Measurements from ENCODE around the gene C16orf74.

GRCh38 chr16:85724126-85724879, 26.6 kb downstream of the C16orf74 start:
- TF ChIP-seq ISL1 (CRISPR knock-in tag; IDR thresholded peaks at IDR 0.05) (no peak), BACH2 (CRISPR knock-in tag; IDR thresholded peaks at IDR 0.05; ENCODE audit: borderline replicate concordance) (no peak), TSHZ2 (CRISPR knock-in tag; IDR thresholded peaks at IDR 0.05) (no peak), ZFP30 (CRISPR knock-in tag; IDR thresholded peaks at IDR 0.05) (no peak), TOX (CRISPR knock-in tag; IDR thresholded peaks at IDR 0.05; ENCODE audit: borderline replicate concordance) (no peak), CSRNP3 (CRISPR knock-in tag; IDR thresholded peaks at IDR 0.05) (no peak)
